Posterior vena cava (tissue), 2 donors: Measurements from ENCODE around the gene TUBG1. TPM values are rescaled to one million over a fixed set of nuclear protein-coding genes. Genes with fewer than 3 reads are reported as not detected.
"Not testable (repeated sequence)": the region's sequence is repeated elsewhere in the genome, so short reads cannot be mapped to it uniquely, and the experiment has no call there.

Experiments
- DNase-seq: peaks from one replicate; pipeline ENCODE4 v3.0.0-alpha.2; 2020; ENCODE audit warnings: low spot score
- intact Hi-C, 2 donors: fragments of 100-400 bp; cut with DNase I; formaldehyde crosslinking; loops; one replicate each; pipeline versions ENCODE4 v1.14.1 to v1.14.2; 2022 to 2023
- total RNA-seq, 2 donors: library from RNA; stranded (reverse); fragmentation: NEBNext Ultra II Directional; extraction: Animal tissue kit (Norgen Biotek cat#: 25700); gene quantifications; one replicate each; pipeline ENCODE4 v1.2.1, GENCODE V29; 2021
- donor health status: DM: yes; HTN: yes; CAD: no.
- donor health status: DM: yes; HTN: yes; CAD: no.

TUBG1 gene
- total RNA-seq, 2 donors from 2014 or later: 32.9 to 39.9 TPM

DNA sequence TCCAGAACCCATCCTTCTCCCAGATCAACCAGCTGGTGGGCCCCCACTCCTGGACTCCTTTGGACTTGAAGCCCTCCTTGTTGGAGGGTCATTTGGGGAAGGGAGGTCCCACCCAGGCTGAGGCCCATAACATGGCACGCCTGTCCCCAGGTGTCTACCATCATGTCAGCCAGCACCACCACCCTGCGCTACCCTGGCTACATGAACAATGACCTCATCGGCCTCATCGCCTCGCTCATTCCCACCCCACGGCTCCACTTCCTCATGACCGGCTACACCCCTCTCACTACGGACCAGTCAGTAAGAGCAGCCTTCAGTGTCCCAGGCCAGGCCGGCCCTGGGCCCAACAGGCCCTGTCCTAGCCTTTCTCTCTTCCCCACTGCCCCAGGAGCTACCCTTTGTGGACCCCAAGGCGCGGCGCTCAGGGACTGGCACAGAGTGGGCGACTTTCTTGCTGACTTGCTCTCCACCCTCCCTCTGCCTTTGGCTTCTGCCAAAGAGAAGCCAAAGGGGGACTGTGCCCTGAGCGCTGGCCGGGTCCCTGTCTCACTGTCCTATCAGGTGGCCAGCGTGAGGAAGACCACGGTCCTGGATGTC lies 4.3 kb downstream of the TUBG1 start:
- DNase-seq: peak; percentile 72
- intact Hi-C loops: loop anchor here (5.0 to 10.0 kb wide), 2 partner anchors 49 to 61 kb away; partner anchors contain the start of gene PLEKHH3 (in 1 of the 2)

DNA sequence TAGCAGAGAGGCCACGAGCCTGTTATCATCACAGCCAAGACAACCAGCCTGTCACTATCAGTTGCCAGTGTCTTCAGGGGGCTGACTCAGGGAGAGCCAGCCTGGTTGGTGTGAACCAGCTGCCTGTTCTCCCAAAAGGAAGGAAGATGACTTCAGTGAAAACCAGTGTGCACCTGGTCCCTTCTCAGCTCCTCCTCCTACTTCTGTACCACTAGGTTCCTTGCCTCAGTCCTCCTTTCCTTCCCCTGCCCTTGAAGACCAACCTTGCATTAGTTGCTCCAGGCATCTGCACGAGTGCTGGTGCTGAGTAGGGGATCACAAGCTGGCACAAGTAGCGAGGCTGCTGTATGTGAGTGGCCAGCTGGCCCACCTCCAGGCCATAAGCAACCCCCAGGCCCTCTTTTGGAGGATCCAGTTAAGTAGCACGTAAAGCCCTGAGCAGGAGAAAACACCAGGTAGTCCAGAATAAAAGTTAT lies 8.5 kb downstream of the TUBG1 start:
- intact Hi-C loops: loop anchor here in 1 of 2 donors (10.0 kb wide), 1 partner anchor 57 kb away; the partner anchor contains the start of gene PLEKHH3
- peak; percentile 37 for DNase-seq

DNA sequence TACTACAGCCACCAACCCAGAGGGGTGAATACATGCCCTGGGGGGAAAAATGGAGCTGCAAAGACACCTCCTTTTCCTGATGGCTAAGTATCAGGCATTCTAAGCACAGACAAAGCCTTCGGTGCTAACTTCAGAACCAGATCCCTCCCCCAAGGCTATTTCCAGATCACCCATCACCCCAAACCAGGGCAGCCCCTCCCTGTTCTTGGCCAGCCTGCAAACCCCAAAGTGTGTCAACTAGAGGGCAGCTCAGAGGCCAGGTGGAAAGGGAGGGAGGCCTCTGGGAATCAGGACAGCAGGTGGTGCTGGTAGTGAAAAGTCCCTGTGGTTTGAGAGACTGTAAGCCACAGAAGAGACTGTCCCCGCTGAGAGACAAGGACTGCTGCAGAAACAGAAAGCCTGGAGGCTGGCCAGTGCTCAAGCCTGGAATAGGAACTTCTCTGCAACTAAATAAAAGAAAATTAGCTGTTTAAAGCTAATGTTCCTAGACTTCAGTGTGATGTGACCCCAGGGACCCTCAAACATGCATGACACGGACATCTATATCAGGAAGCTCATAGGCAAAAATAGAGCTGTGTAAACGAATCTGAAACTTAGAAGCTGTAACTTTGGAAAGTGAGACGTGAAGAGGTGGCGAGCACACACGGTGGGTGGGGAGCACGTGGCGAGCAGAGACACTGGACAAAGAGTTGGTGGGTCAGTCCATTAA lies 9.1 kb downstream of the TUBG1 start:
- DNase-seq: peak; percentile 11
- intact Hi-C loops: loop anchor here in 1 of 2 donors (10.0 kb wide), 1 partner anchor 56 kb away; the partner anchor contains the start of gene PLEKHH3

DNA sequence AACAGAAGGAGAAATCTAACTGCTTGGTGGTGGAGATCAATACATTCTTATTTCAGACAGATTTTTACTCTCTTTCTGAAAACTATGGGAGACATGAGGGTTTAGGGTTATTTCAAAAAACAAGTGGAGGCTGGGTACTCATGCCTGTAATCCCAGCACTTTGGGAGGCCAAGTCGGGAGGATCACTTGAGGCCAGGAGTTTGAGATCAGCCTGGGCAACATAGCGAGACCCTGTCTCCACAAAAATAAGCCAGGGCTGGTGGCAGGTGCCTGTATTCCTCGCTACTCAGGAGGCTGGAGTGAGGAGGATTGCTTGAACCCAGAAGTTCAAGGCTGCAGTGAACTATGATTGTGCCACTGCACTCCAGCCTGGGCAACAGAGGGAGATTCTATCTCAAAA lies 12.5 kb downstream of the TUBG1 start:
- DNase-seq, intact Hi-C loops: not testable (repeated sequence)

DNA sequence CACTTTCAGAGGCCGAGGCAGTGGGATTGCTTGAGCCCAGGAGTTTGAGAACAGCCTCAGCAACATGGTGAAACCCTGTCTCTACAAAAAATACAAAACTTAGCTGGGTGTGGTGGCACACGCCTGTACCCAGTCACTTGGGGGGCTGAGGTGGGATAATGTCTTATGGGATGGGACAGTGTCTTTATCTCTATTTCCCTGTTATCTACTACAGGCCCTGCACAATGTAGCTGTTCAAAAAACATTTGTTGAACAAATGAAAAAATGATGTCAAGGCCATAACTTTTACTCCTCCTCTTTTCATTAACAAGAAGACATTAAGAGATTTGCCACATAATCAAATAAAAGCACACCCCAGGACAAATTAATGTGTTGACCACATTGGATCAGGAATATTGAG lies 13.8 kb downstream of the TUBG1 start:
- intact Hi-C loops: no loop called here
- no peak for DNase-seq

DNA sequence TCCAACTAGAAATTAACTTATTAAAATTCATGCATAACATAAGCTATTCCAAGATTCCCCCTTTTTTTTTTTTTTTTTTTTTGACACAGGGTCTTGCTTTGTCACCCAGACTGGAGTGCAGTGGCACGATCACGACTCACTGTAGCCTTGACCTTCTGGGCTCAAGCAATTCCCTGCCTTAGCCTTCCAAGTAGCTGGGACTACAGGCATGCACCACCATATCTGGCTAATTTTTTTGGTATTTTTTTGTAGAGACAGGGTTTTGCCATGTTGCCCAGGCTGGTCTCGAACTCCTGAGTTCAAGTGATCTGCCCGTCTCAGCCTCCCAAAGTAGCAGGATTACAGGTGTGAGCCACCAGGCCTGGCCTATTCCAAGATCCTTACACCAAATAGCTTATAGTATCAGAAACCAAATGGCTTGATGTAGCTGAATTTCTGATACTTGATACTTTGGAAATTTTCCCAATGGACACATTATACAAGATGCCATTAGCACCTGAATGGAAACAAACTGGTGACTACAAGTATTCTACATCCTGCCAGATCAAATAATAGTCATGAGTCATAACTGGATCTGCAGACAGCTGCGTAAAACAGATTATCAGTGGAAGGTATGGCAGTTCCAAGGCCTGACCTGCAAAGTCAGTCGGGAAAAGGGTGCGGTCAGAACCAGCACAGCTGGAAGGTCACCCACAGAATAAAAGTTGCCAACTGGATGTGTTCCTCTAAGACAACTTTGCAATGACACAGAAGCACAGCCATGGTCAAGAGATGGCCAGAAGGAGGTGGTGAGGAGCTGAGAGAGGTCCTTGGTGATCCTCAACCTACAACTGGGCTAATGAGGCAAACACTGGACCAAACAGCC lies 14.5 kb downstream of the TUBG1 start:
- no peak for DNase-seq
- intact Hi-C loops: no loop called here

DNA sequence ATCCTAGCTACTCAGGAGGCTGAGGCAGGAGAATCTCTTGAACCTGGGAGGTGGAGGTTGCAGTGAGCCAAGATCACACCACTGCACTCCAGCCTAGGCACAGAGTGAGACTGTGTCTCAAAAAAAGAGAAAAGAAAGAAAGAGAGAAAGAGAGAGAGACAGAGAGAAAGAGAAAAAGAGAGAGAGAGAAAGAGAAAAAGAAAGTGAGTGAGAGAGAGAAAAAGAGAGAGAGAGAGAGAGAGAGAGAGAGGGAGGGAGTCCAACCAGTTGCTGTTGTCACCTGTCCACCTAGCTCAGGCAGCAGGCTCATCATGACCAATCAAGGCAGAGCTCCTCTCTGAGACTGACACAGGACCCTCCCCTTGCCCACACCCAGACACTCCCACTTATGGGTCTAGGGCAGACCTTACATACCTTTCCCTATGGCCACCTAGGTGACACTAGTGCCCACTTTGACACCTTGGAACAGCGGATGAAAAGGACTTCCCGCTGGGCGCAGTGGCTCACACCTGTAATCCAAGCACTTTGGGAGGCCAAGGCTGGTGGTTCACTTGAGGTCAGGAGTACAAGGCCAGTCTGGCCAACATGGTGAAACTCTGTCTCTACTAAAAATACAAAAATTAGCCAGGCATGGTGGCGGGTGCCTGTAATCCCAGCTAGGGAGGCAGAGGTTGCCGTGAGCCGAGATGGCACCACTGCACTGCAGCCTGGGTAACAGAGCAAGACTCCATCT lies 17.7 kb downstream of the TUBG1 start:
- intact Hi-C loops: not testable (repeated sequence)
- DNase-seq: peak; percentile 13

DNA sequence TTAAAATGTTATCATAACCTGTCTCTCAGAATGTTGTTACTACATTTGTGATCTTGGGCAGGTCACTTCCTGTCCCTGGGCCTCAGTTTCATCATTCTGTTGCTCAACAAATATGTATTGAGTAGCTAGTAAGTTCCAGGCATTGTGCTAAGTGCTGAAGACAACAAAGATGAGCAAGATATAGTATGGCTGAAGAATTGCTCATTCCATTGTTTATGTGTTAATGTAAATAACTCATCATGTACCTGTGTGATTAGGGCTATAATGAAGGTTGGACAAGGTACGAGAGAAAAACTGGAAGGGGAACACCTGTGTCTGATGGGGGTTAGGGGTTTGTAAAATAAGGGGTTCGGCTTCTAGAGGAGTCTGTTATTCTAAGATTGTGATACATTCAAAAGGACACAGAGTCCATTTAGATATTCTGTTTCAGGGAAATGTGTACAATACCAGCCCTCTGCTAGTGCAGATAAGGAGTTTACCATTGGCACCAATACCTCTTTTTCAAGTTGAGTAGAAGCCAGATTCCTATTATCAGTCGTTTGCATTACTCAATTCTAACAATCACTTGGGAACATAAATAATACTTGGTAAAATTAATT lies 20.0 kb downstream of the TUBG1 start:
- DNase-seq: no peak
- intact Hi-C loops: no loop called here

DNA sequence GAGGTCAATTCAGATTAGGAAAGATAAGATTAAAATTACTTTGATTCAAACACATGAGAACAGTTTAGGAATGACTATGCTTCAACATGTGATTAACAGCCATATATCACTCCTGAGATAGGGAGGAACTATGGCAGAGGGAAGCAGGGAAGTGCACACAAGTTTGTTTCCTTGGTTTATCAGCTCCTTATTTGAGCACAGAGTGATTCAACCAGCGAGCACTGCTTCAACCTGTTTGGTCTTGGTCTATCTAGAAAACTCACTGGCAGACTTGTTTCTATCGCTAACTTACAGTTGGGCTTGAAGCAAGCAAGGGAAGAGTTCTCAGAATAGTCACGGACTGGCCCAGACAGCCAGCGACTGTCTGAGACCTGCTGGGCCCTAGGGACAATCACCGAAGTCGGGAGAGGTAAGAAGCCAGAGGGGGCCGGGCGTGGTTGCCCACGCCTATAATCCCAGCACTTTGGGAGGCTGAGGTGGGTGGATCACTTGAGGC lies 23.5 kb downstream of the TUBG1 start:
- intact Hi-C loops: no loop called here
- peak; percentile 53 for DNase-seq

DNA sequence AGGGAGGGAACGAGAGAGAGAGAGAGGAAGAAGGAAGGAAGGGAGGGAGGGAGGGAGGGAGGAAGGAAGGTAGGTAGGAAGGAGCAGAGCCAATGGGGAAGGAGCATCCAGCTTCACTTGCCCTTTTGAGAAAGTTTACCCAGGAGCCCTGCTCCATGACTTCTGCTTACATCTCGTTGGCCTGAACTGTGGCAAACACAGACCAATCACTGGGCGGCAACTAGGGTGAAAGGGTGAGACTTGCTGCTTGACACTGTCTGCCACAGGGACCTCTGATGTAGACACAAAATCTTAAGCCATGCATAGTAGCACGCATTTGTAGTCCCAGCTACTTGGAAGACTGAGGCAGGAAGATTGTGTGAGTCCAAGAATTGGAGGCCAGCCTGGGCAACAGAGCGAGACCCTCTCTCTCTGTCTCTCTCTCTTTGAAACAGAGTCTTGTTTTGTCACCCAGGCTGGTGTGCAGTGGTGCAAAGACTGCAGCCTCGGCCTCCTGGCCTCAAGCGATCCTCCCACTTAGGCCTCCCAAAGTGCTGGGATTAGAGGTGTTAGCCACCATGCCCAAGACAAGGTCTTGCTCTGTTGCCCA lies 30.1 kb downstream of the TUBG1 start:
- peak; percentile 14 for DNase-seq

DNA sequence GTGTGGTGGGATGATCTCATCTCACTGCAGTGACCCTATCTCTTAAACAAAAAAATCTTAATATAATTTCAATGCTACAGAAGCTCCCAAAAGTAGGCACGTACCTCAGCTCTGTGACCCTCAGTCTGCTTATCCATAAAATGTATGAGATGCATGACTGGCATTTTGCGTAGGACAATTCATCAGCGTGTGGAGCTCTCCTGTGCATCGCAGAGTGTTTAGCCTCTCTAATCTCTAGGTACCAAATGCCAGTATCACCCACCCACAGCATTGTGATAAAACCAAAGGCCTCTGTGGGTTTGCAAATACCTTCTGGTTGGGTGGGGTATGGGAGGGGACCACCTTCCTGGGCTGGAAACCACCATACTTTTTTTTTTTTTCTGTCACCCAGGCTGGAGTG lies 30.6 kb downstream of the TUBG1 start:
- peak; percentile 5 for DNase-seq
- intact Hi-C loops: no loop called here

More for the DNA sequence above, 30.1 kb downstream of the TUBG1 start:
- intact Hi-C loops: no loop called here

DNA sequence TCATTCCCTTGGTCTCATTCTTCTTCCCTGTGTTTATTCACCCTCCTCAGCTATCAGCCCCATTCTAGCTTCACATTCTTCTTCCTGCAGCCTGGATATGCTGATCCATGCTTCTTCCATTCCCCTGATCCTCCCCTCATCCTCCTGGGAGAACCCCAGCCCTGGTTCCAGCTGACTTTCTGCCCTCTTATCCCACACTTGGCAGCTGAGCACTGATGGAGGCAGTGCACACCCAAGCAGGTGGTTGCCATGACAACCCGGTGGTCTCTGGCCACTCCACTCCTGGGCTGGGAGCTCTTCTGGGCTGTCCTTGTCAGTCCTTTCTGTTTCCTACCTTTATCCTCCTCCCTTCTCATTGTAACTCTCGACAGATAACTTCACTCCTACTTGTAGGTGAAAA lies 32.9 kb downstream of the TUBG1 start:
- intact Hi-C loops: no loop called here
- DNase-seq: peak; percentile 19

DNA sequence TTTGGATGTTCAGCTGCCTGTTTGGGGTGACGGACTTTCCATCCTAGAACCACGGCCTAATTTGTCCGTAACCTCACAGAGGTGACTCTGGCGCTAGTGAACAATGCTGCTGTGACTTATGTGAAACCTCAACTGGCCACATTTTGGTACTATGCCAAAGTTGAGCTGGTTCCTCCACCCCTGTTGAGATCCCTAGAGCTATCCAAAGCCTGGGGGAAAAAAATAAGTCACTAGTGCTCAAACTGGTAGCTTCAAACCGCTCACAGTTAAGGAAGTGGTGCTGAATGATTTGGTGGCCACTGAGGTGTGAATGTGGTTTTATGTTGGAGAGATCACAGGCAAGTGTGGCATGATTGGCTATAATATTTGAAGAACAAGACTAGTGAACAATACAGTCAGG lies 38.3 kb downstream of the TUBG1 start:
- DNase-seq: no peak
- intact Hi-C loops: no loop called here

DNA sequence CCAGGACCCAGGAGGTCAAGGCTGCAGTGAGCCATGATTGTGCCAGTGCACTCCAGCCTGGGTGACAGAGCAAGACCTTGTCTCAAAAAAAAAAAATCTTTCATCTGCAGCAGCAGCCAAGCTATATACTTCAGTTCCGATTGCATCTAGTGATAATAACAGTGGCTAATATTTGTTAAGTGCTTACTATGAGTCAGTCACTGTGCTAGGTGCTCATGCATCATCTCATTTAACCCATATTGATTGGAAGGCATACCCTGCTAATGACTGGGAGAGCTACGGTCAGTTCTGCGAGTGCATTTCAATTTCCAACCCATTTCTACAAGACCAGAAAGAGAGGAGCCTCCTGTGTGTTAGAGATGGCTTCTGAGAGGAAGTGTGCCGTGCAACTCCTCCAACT lies 41.9 kb downstream of the TUBG1 start:
- intact Hi-C loops: no loop called here

DNA sequence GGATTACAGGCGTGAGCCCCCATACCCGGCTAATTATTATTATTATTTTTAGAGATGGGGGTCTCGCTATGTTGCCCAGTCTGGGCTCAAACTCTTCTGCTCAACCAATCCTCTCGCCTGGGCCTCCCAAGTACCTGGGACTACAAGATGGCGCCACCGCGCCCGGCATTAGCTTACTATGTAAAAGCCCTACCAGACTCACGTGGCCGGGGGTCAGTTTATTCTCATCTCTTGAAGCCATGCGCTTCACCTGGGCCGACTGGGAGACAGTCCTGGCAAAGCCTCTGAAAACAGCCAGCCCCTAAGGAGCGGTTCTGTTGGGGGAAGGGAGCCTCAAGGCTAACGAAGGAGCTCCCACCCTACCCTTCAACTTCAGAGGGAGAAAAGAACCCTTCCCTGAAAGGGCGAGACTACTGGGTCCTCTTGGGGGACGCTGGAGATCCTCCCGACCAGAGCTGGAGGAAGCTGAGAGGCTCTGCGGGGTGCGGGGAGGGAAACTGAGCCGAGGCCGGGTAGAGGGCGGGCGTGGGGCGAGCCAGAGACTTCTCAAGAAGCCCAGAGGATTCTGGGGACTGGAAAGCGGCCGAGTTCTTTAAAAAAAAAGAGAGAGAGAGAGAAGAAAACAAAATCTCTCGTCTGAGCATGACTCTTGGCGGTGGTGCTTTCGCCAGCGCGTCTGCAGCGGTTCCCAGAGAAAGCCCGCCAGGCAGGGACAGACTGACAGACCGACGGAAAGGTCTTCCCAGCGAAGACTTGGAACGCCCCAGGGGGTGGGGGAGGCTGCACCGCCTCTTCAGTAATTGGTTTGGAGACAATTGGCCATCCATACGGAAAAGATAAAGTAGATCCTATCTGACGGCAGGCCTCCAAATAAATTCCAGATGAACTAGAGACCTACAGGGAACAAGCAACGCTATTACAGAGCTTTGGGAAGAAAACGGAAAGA lies 44.0 kb downstream of the TUBG1 start:
- intact Hi-C loops: no loop called here
- peak; percentile 93 for DNase-seq

More for the DNA sequence above, 41.9 kb downstream of the TUBG1 start:
- DNase-seq: no peak

DNA sequence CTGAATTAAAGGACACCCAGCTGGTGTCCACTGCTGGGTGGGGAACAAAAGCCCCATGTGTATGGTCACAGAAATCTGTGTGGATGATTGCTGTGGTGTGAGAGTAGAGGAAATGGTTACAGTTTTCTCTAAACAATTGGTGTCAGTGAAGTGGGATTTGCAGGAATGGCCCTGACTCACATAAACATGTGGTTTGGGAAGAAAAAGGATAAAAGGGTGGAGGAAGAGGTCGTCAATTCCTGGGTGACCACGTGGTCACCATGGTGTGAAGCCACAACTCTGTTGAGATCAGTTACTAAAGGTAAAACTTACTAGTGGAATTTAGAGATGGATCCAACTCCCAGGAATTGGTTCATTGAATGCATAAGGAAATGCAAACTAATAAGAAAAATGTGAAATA lies 46.0 kb downstream of the TUBG1 start:
- no peak for DNase-seq
- intact Hi-C loops: no loop called here
